ENCODE data around the gene OPN4.
A peak's percentile ranks its signal among the peaks of the same experiment; 100 is the strongest.

OPN4 gene

GRCh38 chr10:86678999-86679792 lies 24.8 kb downstream of the OPN4 start:
- DNase-seq (ENCODE audit: low read depth in 2 of 2, low spot score in 1 of 2), result no peak

GRCh38 chr10:86681047-86681446 lies 26.7 kb downstream of the OPN4 start:
- DNase-seq (ENCODE audit: low read depth in 2 of 2, low spot score in 1 of 2), result no peak

GRCh38 chr10:86681722-86682386 lies 27.5 kb downstream of the OPN4 start:
- DNase-seq (ENCODE audit: low read depth in 2 of 2, low spot score in 1 of 2), result no peak

GRCh38 chr10:86682675-86683074 lies 28.3 kb downstream of the OPN4 start:
- no peak for DNase-seq (ENCODE audit: low read depth in 2 of 2, low spot score in 1 of 2)

GRCh38 chr10:86684331-86685097 lies 30.2 kb downstream of the OPN4 start:
- DNase-seq (ENCODE audit: low read depth in 2 of 2, low spot score in 1 of 2), result no peak

- DNase-seq (ENCODE audit: low read depth in 2 of 2, low spot score in 1 of 2), result no peak
These were observed 31.1 kb downstream of the OPN4 start for GRCh38 chr10:86685416-86685815.

- no peak for DNase-seq (ENCODE audit: low read depth in 2 of 2, low spot score in 1 of 2)
These were observed 31.7 kb downstream of the OPN4 start for GRCh38 chr10:86685893-86686632.

GRCh38 chr10:86686972-86687371 lies 32.6 kb downstream of the OPN4 start:
- no peak for DNase-seq (ENCODE audit: low read depth in 2 of 2, low spot score in 1 of 2)

- no peak for DNase-seq (ENCODE audit: low read depth in 2 of 2, low spot score in 1 of 2)
These were observed 33.4 kb downstream of the OPN4 start for GRCh38 chr10:86687750-86688149.

- DNase-seq (ENCODE audit: low read depth in 2 of 2, low spot score in 1 of 2), result peak in 1 of 2 donors; percentile 17
These were observed 34.1 kb downstream of the OPN4 start for GRCh38 chr10:86688398-86688921.

GRCh38 chr10:86689146-86689545 lies 34.8 kb downstream of the OPN4 start:
- no peak for DNase-seq (ENCODE audit: low read depth in 2 of 2, low spot score in 1 of 2)

- DNase-seq (ENCODE audit: low read depth in 2 of 2, low spot score in 1 of 2), result no peak
These were observed 35.9 kb downstream of the OPN4 start for GRCh38 chr10:86690231-86690630.

- no peak for DNase-seq (ENCODE audit: low read depth in 2 of 2, low spot score in 1 of 2)
These were observed 36.3 kb downstream of the OPN4 start for GRCh38 chr10:86690657-86691084.

- DNase-seq (ENCODE audit: low read depth in 2 of 2, low spot score in 1 of 2), result no peak
These were observed 37.1 kb downstream of the OPN4 start for GRCh38 chr10:86691333-86692022.

- DNase-seq (ENCODE audit: low read depth in 2 of 2, low spot score in 1 of 2), result no peak
These were observed 37.7 kb downstream of the OPN4 start for GRCh38 chr10:86692023-86692514.

- DNase-seq (ENCODE audit: low read depth in 2 of 2, low spot score in 1 of 2), result no peak
These were observed 38.3 kb downstream of the OPN4 start for GRCh38 chr10:86692664-86693063.

- DNase-seq (ENCODE audit: low read depth in 2 of 2, low spot score in 1 of 2), result no peak
These were observed 38.9 kb downstream of the OPN4 start for GRCh38 chr10:86693275-86693674.

- no peak for DNase-seq (ENCODE audit: low read depth in 2 of 2, low spot score in 1 of 2)
These were observed 39.5 kb downstream of the OPN4 start for GRCh38 chr10:86693721-86694369.

GRCh38 chr10:86698207-86698940 lies 44.0 kb downstream of the OPN4 start:
- no peak for DNase-seq (ENCODE audit: low read depth in 2 of 2, low spot score in 1 of 2)
